GM21381 (cell line): ENCODE measurements around the gene NEDD4L.
A peak's percentile ranks its signal among the peaks of the same experiment; 100 is the strongest.

Experiments
- ATAC-seq: cut with Tn5 transposase; IDR thresholded peaks from one replicate; pipeline ENCODE4 v1.9.1; 2021; ENCODE audit warnings: mild to moderate bottlenecking, moderate library complexity; ENCODE audit not compliant: unreplicated experiment

NEDD4L gene

DNA sequence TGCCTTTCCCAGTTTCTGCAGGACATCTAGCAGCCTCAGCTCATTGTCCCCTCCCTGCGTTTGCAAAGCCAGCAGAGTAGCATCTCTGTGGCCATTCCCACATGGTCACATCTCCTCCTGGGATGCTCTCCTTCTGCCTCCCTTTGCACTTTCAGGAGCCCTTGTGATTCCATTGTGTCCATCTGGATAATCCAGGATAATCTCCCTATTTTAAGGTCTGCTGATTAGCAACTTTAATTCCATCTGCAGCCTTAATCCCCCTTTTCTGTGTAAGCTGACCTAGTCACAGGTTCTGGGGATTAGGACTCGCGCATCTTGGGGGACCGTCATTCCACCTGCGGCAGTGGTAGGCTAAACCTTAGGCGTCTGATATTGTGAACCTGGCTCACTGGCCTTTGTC, 70.7 kb downstream of the NEDD4L start:
- no peak for ATAC-seq

DNA sequence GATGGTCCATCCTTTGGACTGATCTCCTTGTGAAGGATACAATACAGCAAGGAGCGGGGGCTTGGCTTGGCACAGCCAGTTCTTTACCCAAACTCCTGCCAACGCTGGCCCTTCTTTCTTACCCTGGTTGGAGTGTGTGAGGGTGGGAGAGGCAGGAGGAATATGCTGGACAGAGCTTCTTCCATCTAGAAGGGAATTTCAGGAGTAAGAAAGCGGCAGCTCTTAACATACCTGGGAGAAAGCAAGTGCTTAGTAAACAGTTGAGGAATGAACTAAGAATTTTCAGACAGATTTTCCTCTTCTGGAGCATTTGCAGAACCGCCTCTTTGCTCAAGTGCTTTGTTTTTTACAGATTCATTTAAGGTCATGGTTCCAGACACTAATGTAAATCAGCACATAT, 72.8 kb downstream of the NEDD4L start:
- no peak for ATAC-seq

DNA sequence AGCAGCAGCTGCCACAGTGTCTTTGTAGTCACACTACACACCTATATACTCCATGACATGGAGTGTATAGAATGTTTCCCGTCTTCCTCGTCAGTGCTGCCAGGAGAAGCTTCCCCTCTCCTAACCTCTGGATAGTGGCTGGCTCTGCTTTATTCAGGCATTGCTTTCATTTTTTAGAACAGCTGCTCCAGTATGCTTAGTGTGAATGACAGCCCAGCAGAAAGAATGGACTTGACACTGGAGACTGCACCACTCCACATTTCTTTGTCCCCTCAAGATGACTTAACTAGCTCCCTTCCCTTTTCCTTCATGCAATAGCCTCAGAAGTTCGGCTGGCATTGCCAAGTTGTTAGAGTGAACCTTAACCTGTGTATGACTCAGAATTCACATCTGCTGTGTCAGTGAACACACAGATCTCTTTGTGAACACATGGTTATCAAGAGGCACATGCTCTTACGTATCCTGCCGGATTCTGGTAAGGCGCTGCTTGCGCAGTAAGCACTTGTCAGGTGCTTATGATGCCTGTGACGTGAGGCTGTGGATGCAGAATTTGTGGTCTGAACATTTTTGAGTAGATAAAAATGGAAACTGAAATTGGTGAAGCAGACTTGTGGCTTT, 73.9 kb downstream of the NEDD4L start:
- no peak for ATAC-seq

GRCh38 chr18:58118536-58118935, 74.5 kb downstream of the NEDD4L start:
- ATAC-seq, result no peak

DNA sequence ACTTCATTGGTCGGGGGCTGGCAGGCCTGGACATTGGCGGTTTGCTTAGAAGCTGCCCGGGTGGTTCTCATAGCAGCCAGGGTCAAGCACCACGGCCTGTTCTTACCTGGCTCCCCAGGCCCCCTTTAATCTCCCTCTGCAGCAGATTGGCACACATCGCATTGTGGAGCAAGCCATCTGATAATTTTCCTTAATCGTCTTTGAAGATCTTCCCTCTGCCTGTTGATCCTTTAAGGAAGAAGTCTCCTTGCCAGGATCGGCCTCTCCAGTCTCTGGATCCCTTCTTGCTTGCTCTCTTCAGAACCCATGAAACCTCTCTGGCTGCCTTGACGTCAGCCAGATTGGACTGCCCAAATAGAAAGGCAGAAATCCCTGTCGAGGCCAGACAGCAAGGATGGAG, 75.8 kb downstream of the NEDD4L start:
- ATAC-seq, result no peak

DNA sequence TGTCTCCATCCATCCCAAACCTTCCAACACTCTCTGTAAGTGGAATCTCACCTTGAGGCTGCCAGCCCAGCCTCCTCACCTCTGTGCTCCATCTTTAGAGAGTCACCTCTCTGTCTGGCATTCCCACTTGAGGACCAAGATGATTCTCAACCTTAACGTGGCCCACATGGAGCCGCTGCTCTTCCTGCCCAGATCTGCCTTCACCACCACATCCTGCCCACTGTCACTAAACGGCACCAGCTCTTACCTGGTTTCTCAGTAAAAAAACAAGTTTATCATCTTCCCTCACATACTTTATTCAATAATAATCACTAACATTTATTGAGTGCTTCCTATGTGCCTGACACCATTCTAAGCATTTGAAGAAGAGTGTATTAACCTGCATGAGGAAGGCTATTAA, 80.4 kb downstream of the NEDD4L start:
- no peak for ATAC-seq

- no peak for ATAC-seq
These were observed 81.2 kb downstream of the NEDD4L start for GRCh38 chr18:58125183-58125582.

GRCh38 chr18:58125756-58126155, 81.7 kb downstream of the NEDD4L start:
- ATAC-seq, result no peak

DNA sequence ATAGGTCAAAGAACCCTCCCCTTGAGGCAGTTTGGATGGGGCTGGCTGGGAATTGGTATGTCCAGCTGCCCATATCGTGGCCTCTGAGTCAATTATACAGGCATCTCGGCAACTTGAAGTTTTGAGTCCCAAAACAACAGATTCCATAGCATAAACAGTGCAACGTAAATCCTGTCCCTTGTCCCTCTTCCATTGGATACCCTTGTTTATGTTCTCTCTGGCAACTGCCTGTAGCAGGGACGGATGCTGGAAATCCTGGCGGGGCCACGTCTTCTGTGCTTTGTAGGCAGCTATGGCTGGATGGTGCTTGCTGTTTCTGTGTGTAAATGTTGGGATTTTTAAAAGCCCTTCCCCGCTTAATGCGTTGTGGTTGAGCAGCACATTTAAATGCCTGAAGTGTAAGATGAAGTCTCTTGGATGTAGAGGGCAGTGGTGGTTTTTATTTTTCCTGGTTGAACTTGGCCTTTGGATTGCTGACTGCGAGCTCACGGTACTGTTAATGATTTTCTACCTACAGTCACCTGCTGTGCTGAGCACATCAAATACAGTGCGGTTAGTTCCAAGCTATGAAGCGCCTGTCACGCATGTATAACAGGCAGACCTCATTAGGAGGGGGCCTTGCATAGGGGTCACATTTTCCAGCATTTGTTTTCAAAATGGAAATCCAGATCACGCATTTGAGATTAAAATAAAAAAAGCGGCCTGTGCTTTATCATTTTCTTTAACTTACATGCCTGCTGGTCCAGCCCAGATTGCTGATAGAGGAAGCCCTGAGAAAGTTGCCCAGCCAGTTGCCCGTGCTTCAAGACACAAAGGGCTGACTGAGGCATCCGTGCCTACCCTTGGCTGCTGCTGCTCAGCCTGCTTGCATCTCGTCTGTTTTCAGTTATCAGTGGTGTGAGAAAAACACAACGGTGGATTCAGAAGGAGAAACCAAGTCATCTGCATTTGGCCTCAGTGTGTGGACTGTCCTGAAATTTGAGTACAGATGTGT, 84.7 kb downstream of the NEDD4L start:
- no peak for ATAC-seq

DNA sequence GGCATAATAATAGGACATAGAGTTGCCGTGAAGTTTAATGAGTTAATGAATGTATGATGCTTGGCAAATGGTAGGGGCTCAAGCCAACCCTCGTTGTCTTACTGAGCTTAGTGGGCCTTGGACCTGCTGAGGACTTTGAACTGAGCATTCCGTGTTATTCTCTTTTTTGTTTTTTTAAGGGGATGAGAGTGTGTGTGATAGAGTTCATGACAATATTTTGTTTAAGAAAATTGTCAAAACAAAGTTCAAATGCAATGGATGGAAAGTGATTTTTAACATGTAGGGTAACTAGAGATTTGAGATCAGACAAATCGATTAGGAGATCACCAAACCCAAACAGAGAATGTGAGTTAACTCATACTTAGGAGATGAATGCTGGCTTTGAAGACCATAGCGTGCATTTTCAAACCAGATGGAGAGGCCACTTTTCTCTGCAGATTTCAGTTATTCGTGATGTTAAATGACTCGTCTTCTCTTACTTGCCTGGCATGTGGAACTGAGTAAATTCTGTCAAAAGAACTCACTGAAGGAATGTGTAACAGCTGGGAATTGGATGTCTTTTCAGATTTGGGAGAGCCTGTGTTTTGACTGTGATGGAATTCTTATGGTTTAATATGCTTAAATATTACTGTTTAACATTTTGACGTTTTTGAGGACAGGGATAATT, 88.7 kb downstream of the NEDD4L start:
- ATAC-seq, result no peak

GRCh38 chr18:58135183-58135641, 91.2 kb downstream of the NEDD4L start:
- peak; percentile 62 for ATAC-seq

DNA sequence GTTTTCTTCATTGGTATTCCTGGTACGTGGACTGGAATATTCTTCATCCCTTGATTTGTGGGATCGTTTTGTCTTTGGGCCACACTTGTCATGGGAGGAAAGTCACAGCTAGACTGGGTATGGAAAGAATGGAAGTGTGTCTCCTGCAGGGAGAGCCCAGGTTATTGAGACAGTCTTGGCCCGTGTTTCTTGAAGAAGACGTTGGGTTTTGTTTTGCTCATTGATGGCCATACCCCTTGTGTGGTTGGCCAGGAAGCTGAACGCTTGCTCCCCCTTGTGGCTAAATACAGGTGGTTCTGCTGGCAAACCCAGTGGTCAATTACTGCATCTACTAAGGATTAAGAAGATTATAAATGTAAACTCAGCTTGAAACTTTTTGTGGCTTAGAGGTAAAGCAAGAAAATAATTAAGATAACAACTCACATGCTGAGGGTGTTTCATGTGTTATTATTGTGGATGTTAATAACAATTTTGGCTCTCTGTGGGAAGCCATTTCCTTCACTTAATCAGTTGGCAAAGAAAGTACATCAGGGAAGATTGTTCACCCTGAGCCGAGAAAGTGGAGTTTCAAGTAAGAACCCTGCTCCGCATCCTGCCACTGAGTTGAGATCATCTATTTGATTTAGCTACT, 91.8 kb downstream of the NEDD4L start:
- peak; percentile 58 for ATAC-seq

GRCh38 chr18:58136879-58137278, 92.9 kb downstream of the NEDD4L start:
- no peak for ATAC-seq

DNA sequence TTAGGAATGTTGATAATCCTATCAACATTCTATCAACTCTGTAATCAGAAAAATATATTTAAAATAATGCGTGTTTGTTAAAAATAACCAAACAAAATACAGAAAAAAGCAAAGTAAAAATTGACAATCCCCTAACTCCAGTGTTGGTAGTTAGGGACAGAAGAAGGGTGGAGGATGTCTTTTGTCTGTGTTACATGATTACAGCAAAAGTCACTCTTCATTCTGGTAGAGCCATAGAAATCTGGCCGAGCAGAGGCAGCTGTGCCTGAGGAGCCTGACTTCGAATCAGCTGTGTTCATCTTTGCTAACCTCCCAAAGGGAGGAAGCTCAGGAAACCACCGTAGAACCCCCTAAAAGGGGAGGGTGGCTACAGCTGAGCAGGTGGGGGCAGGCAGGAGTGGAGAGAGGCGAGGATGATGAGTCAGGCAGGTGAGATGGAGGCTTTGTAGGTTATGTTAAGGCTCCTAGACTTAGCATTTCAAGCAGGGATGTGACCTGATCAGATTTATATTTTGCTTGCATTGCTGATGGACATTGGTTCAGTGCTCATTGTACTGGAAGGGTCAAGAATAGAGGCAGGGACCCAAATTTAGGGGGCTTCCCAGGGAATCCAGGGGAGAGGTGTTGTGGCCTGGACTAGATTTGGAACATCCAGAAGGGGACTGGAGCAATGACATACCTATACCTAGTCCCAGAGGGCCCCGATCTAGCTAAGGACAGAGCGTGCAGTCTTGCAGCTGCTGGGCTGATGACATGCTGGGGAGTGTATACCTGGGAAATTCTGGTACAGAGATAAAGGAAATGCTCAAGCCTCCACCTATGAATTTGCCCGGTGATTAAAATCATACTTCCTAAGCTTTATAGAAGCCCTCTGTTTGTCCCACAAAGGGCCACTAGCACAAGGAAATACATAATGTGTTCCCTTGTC, 95.7 kb downstream of the NEDD4L start:
- no peak for ATAC-seq

- no peak for ATAC-seq
These were observed 96.6 kb downstream of the NEDD4L start for GRCh38 chr18:58140387-58141325.

DNA sequence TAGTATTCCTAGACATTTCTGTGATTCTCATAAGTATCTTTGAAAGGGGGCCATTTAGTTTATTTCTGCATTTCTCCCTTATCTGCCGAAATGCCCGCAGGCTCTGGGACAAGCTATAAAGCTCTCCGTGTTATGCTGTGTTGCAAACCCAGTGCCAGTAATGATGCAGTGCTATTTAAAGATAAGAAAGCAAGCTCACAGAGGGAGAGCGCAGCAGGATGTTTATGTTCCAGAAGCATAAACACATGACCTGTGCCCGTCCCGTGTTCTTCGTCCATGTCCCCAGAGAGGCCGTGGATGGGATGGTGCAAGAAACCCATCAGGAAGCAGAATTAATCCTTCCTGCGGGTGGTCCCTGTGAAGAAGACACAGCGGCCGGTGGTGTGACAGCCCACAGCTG, 99.4 kb downstream of the NEDD4L start:
- no peak for ATAC-seq

DNA sequence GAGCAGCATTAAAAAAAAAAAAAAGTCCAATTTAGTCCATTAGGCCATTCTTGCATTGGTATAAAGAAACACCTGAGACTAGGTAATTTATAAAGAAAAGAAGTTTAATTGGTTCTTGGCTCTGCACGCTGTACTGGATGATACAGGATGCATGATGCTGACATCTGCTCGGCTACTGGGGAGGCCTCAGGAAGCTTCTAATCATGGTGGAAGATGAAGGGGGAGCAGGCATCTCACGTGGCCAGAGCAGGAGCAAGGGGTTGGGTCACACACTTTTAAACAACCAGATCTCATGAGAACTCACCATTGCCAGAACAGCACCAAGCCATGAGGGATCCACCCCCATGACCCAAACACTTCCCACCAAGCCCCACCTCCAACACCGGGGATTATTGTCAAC, 100.1 kb downstream of the NEDD4L start:
- ATAC-seq, result no peak

DNA sequence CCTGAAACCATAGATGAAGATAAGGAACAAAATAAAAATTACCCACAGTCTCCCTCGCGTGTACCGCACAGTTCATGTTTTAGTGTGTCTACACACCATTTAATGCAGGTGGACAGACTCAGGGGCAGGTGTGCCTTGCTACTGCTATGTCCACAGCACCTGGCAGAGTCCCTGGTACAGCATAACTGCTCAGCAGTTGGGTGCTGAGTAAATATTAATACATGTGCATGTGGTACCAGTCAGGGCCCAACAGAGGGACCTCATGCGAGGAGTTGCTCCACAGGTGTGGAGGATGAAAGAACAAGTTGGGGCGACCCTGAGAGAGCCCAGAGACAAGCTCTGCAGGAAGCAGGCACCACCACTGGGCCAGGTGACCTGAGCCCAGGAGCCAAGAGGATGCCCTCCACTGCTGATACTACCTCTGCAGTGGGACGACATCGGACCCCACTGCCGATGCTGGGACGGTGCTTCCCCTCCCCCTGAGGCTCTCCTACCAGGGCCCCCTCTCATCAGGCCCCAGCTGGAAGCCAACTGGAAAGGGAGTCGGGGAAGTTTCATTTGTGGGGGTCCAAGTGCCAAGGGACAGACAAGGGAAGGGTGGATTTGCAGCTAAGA, 100.8 kb downstream of the NEDD4L start:
- no peak for ATAC-seq

DNA sequence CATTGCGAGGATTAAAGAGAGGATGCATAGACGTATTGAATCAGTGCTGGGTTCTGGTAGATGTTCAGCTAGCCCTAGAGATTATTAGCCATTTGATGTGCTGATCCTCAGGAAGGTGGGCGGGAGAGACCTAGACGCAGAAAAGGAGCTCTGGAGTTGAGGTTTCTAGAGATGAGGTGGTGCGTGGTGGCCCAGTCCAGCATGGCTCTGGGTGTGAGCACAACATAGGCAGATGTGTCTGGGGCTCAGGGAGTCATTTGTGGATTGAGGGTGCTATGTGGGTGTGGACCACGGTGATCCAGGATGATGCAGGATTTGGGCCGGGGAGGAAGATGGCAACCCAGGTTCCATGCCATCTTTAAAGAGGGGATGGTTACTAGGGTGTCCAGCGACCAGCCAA, 102.1 kb downstream of the NEDD4L start:
- no peak for ATAC-seq
